Pons (tissue), 1 donor: ENCODE results near the gene CCDC122.

Experiments used
- DNase-seq: peaks from one replicate; pipeline ENCODE4 v3.0.0-alpha.2; 2016; ENCODE audit warnings: low spot score

CCDC122 gene

DNA sequence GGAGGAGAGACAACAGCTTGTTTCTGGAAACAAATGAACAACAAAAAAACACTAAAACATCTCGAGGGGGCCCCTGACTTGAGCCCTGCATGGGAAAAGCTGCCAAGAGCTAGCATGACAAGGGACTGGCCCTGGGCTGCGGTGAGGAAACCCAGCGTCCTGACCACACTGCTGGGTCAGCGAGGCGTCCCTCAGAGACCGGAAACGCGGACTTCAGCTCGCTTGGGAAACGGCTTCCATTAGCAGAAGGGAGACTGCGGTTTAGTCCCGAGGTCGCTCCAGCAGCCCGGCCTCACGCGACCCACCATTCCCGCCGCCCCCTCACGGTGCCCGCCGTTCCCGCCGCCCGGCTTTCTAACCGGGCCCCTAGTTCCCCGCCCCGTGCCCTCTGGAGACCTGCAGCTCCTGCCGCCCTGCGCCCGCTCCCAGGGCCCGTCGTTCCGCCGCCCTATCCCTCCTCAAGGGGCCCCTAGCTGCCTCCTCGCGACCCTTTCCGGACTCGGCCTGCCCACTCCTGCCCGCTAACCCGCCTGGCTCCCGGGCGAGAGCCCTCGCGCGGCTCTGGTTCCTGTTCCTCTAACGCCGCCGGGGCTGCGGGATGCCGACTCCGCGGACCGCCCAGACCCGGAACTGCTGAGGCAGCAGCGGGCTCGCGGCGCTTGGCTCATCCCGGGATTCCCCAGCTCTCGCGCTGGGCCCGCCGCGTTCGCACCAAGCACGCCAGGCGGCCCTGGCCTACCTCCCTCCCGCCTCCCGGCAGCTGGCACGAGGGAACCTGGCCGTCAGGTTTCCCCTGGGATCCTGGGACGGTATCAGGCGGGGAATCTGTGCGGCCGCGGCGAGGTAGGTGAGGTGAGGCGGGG lies at the start of gene CCDC122:
Gene CCDC122, minus strand, starts transcription at position 849 of the 863 bp plus-strand sequence. CDS start 10,364 bp downstream, outside the sequence.
- DNase-seq: peak; percentile 71

DNA sequence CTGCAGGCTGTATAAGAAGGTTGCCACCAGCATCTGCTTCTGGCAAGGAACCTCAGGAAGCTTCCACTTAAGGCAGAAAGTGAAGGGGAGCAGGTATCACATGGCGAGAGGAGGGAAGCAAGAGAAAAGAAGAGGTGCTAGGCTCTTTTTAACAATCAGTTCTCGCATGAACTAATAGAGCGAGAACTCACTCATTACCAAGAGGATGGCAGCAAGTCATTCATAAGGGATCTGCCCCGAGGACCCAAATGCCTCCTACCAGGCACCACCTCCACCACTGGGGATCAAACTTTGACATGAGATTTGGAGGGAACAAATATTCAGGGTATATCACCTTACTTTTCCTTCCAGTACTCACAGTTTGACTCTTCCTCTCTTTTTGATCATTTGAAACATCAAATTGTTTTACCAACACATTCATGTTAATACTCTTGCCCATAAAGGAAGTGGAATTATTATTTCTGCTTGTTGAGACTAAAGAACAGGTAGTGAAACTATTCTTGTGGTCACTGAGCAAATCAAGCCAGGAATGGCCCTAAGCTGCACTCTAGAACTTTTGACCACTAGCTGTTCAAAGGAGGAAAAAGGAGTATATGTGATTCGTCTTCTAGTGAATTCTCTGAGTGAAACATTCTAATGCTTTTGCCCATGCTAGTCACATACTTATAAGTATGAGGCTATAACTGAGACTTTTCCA lies 45.2 kb upstream of the CCDC122 start:
- peak; percentile 49 for DNase-seq

GRCh38 chr13:43920965-43921674 lies 41.6 kb upstream of the CCDC122 start:
- DNase-seq: no peak

GRCh38 chr13:43918636-43919035 lies 39.1 kb upstream of the CCDC122 start:
- no peak for DNase-seq

DNA sequence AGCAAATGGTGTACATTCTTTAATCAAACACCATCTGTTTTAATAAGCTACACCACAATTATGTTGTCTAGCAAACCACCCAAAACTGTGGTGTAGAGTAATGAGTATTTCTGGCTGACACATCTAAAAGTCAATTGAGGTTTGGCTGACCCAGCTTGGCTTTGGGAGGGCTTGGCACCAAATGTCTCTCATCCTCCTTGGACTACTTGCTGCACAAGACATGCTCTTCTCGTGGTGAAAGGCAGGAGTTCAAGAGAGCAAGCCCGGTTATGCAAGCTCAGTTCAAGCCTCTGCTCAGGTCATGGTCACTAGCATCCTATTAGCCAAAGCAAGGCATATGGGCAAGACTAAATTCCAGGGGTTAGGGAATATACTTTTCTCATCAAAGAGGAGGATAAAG lies 37.3 kb upstream of the CCDC122 start:
- no peak for DNase-seq

- DNase-seq: no peak
These were observed 35.9 kb upstream of the CCDC122 start for GRCh38 chr13:43915451-43915850.

GRCh38 chr13:43911871-43912270 lies 32.3 kb upstream of the CCDC122 start:
- no peak for DNase-seq

- DNase-seq: no peak
These were observed 31.7 kb upstream of the CCDC122 start for GRCh38 chr13:43911278-43911677.

DNA sequence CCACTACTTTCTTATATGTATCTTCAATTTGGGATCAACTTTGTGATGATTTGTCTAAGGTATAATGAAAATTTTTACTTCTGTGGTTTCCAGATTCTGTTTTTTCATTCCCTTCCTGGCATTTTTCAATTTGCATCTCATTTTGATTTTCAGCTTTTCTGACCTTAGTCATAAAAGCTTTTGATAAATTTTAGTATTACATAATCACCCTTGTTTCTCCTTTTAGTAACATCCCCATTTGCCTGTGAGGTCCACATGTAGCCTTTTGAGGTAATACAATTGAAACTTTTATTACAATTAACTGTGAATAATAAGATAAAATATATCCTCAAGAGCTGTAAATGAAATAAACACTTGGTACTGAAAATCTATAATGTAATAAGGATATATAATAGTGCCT lies 31.3 kb upstream of the CCDC122 start:
- no peak for DNase-seq

- DNase-seq: peak; percentile 53
These were observed 28.9 kb upstream of the CCDC122 start for GRCh38 chr13:43908156-43909126.

DNA sequence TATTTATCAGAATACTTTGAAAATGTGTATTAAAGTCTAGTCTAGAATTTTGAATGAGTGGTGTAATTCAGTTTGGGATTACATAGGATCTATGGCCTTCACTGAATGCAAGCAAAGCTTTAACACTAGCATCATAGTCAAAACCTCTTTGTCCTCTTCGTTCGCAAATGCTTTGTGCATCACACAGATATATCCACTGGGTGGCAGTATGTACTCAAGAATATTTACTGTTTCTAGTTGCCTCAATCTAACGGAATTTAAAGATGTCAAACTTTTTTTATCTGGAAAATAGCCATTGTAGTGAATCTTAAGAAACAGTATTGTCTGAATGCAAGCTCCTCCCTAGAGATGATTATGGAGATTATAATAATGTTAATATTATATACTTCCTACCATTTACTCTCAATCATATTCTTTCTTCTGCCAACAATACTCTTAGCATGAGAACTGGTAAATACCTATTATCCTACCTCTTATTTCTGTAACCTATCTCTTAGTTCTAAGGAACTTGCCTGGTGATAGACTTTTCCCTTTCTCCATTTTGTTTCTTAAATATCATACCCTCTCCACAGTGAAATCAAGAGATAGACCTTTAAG lies 26.0 kb upstream of the CCDC122 start:
- DNase-seq: peak; percentile 93

- DNase-seq: no peak
These were observed 16.4 kb upstream of the CCDC122 start for GRCh38 chr13:43895940-43896339.

DNA sequence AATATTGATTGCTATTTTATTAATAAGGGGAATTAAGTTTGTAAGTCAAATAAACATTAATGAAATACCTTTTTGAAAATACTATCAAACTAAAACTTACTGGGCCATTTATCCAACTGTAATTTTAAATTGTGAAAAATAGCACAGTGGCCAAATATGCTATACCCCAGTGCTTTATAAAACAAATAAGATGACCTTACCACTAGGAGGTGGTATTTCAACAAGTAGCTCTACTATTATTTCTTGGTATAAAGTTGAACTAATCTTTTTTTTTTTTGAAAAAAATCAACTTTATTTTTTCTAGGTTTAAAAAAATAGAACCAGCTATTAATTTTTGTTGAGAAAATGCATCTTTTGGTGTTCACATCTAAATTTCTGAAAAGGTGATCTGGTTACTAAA lies 14.9 kb upstream of the CCDC122 start:
- no peak for DNase-seq

DNA sequence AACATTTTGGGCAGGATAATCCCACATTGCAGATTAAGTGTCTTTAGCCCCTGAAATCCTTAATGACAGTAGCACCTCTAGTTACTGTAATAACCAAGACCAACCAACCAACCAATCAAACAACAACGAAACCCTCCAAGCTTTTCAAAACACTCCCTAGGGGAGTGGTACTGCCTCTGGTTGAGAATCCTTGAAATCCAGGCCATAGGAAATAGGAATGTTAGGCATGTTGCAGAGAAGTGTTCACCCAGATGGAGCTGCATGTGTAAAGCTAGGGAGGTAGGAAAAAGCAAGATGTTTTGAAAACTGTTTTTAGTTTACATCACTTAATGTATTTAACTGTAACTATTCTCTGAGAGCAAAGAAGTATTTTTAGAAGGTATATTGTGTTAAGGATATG lies 4.7 kb upstream of the CCDC122 start:
- no peak for DNase-seq

DNA sequence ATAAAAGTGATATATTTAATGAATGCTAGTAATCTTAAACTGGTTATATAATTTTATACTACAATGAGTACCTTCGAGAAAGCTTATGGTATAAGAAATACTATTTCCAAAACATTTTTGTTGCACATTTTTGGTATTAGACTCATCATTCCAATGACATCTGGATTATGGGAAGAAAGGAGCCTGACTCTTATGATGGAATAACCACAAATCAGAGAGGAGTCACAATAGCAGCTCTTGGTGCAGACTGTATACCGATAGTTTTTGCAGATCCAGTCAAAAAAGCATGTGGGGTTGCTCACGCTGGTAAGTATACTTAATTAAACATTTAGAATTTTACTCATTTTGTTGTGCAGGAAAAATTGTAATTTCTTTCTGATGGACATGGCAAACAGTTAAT lies 4.1 kb upstream of the CCDC122 start:
- no peak for DNase-seq

- DNase-seq: no peak
These were observed 2.0 kb upstream of the CCDC122 start for GRCh38 chr13:43881580-43881979.

GRCh38 chr13:43880926-43881325 lies 1.4 kb upstream of the CCDC122 start:
- DNase-seq: peak; percentile 78

GRCh38 chr13:43880214-43880855 lies 795 bp upstream of the CCDC122 start:
- no peak for DNase-seq

- no peak for DNase-seq
These were observed 228 bp upstream of the CCDC122 start, which contains the start of gene LACC1 for GRCh38 chr13:43879755-43880181. LACC1 (plus strand) TSS chr13:43879904; CDS start chr13:43880986, 1,082 bp downstream.

GRCh38 chr13:43877766-43878165 lies 1.8 kb downstream of the CCDC122 start:
- no peak for DNase-seq
